ENCODE results near the gene C1orf198.

The C1orf198 gene

DNA sequence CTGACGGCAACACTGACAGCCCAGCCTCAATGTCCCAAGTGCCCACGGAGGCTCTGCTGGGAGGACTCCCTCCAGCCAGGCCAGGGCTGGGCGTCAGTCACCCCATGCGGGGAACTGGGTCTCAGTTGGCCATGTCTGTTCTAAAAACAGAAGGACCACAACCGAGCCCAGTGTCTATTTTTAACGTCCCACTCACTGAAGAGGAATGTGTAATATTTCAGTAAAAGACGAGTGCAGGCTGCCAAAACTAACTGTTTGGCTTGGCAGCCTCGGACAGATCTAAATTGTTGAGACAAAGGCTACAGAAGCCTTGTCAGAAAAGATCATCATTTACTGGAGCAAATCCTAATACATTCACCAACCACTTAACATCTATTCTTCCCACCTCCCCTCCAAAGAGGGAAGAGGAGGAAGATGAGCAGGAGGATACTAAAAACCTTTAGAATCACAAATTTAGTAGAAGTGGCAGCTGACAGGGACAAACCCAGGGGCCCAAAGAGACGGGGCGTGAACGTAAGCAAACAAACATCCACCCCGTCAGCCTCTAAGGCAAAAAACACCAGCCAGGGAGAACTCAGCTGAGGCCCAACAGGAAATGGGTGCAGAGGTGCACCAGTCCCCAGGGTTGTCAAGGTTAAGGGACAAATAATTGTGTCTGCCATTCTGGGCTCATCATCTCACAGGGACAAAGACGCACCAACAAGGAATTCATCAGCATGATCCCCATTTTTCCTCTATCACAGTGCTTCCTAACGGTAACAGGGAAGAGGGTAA, 18.7 kb downstream of the C1orf198 start:
- TF ChIP-seq SIN3A (IDR thresholded peaks at IDR 0.05; ENCODE audit: borderline replicate concordance, insufficient read depth, low read length) (no peak), POLR2AphosphoS5 (IDR thresholded peaks at IDR 0.05; ENCODE audit: low read depth, low read length) (no peak), TAF1 (IDR thresholded peaks at IDR 0.05; ENCODE audit: borderline replicate concordance, insufficient read depth, low read length) (no peak), FOXP2 (optimal IDR thresholded peaks at IDR 0.05; ENCODE audit: borderline replicate concordance, extremely low read depth, extremely low read length, insufficient read depth) (no peak)
- TF ChIP-seq, protein P1, sequence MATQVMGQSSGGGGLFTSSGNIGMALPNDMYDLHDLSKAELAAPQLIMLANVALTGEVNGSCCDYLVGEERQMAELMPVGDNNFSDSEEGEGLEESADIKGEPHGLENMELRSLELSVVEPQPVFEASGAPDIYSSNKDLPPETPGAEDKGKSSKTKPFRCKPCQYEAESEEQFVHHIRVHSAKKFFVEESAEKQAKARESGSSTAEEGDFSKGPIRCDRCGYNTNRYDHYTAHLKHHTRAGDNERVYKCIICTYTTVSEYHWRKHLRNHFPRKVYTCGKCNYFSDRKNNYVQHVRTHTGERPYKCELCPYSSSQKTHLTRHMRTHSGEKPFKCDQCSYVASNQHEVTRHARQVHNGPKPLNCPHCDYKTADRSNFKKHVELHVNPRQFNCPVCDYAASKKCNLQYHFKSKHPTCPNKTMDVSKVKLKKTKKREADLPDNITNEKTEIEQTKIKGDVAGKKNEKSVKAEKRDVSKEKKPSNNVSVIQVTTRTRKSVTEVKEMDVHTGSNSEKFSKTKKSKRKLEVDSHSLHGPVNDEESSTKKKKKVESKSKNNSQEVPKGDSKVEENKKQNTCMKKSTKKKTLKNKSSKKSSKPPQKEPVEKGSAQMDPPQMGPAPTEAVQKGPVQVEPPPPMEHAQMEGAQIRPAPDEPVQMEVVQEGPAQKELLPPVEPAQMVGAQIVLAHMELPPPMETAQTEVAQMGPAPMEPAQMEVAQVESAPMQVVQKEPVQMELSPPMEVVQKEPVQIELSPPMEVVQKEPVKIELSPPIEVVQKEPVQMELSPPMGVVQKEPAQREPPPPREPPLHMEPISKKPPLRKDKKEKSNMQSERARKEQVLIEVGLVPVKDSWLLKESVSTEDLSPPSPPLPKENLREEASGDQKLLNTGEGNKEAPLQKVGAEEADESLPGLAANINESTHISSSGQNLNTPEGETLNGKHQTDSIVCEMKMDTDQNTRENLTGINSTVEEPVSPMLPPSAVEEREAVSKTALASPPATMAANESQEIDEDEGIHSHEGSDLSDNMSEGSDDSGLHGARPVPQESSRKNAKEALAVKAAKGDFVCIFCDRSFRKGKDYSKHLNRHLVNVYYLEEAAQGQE (IDR thresholded peaks at IDR 0.05; ENCODE audit: insufficient read depth in 1 of 2, low read depth in 2 of 2, low read length in 2 of 2), result no peak

DNA sequence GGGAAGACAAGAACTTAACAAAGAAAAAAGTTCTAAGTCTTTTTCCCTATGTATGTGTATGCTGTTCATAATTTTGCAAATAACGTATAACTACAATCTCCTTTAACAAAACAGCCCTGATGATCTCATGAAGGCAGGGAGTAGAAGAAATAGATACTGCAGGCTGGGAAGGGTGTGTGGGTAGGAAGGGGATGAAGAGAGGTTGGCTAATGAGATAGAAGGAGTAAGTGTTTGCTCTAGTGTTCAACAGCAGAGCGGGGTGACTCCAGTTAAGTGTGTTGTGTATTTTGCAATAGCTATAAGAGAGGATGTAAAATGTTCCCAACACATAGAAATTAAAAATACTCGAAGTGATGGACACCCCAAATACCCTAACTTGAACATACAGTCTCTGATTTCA, 20.1 kb downstream of the C1orf198 start:
- TF ChIP-seq, protein P1 (IDR thresholded peaks at IDR 0.05; ENCODE audit: insufficient read depth in 1 of 2, low read depth in 2 of 2, low read length in 2 of 2), result no peak
- TF ChIP-seq TAF1 (IDR thresholded peaks at IDR 0.05; ENCODE audit: borderline replicate concordance, insufficient read depth, low read length) (no peak), POLR2AphosphoS5 (IDR thresholded peaks at IDR 0.05; ENCODE audit: low read depth, low read length) (no peak), FOXP2 (optimal IDR thresholded peaks at IDR 0.05; ENCODE audit: borderline replicate concordance, extremely low read depth, extremely low read length, insufficient read depth) (no peak), SIN3A (IDR thresholded peaks at IDR 0.05; ENCODE audit: borderline replicate concordance, insufficient read depth, low read length) (no peak)

DNA sequence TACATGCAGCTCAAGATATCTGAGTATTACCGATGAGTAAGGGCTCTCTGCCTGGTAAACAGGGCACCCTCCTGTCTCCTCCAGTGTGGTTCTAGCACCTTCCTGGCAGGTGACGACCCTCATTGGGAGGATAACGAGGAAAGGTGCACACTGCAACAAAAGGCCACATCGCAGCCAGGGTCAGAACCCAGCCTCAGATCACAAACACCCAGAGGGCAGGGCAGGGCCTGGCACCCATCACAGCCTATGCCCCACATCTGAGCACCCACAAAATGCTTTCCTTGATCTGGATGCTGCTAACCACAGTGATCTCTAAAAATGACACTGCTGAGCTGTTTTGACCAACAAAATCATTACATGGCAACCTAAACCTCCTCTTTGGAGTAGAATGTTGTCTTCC, 23.8 kb downstream of the C1orf198 start:
- no peak for TF ChIP-seq TAF1 (IDR thresholded peaks at IDR 0.05; ENCODE audit: borderline replicate concordance, insufficient read depth, low read length)
- no peak for TF ChIP-seq FOXP2 (optimal IDR thresholded peaks at IDR 0.05; ENCODE audit: borderline replicate concordance, extremely low read depth, extremely low read length, insufficient read depth)
- no peak for TF ChIP-seq POLR2AphosphoS5 (IDR thresholded peaks at IDR 0.05; ENCODE audit: low read depth, low read length)
- TF ChIP-seq, protein P1 (IDR thresholded peaks at IDR 0.05; ENCODE audit: insufficient read depth in 1 of 2, low read depth in 2 of 2, low read length in 2 of 2), result no peak

DNA sequence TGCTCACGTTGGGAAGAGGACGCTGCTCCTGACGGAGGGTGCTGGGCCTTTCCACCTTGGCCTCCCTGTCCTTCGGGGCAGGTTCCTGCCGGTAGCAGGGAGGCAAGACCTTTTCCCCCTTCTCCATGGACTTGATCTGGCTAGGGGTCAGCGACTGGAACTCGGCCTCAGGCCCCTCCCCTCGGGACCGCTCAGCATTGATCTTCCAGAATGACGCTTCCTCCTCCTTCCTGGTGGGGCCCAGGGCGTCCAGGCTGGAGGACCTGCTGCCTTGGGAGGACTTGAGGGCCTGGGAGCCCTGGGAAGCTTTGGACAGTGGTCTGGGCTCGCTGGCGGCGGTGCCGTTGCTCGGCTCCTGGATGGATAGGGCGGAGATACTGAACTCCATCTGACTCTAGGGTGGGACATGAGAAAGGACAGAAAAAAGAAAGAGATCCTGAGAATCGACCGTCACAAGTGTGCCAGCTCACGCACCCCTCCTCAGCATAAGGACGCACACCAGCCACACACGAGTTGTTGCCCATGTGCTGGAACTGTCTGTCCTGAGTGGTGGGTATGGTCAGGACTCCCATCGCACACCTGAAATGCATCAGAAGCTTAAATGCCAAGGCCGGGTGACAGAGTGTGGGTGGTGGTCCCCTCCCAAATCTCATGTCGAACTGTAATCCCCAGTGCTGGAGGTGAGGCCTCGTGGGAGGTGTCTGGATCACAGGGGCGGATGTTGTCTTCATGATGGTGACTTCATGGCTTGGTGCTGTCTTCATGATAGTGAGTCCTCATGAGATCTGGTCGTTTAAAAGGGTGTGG, 24.6 kb downstream of the C1orf198 start:
- TF ChIP-seq, protein P1 (IDR thresholded peaks at IDR 0.05; ENCODE audit: insufficient read depth in 1 of 2, low read depth in 2 of 2, low read length in 2 of 2), result no peak
- TF ChIP-seq SIN3A (IDR thresholded peaks at IDR 0.05; ENCODE audit: borderline replicate concordance, insufficient read depth, low read length) (no peak), FOXP2 (optimal IDR thresholded peaks at IDR 0.05; ENCODE audit: borderline replicate concordance, extremely low read depth, extremely low read length, insufficient read depth) (no peak), POLR2AphosphoS5 (IDR thresholded peaks at IDR 0.05; ENCODE audit: low read depth, low read length) (no peak), TAF1 (IDR thresholded peaks at IDR 0.05; ENCODE audit: borderline replicate concordance, insufficient read depth, low read length) (no peak)
